Measurements from ENCODE around the gene ACTMAP.

Gene ACTMAP

GRCh38 chr19:40716031-40716481, 34.2 kb downstream of the ACTMAP start:
- DNase-seq (ENCODE audit: low spot score) = peak; percentile 46
- TF ChIP-seq CTCF (IDR thresholded peaks at IDR 0.05; ENCODE audit: extremely low read depth, missing control alignments) = no peak

- no peak for TF ChIP-seq CTCF (IDR thresholded peaks at IDR 0.05; ENCODE audit: extremely low read depth, missing control alignments)
- peak; percentile 95 for DNase-seq (ENCODE audit: low spot score)
Observed at GRCh38 chr19:40714441-40715299, 35.6 kb downstream of the ACTMAP start.

- no peak for TF ChIP-seq CTCF (IDR thresholded peaks at IDR 0.05; ENCODE audit: extremely low read depth, missing control alignments)
- no peak for DNase-seq (ENCODE audit: low spot score)
Observed at GRCh38 chr19:40713939-40714338, 36.3 kb downstream of the ACTMAP start.

GRCh38 chr19:40709817-40710216, 40.5 kb downstream of the ACTMAP start:
- DNase-seq (ENCODE audit: low spot score) = no peak
- TF ChIP-seq CTCF (IDR thresholded peaks at IDR 0.05; ENCODE audit: extremely low read depth, missing control alignments) = no peak

GRCh38 chr19:40707615-40708014, 42.7 kb downstream of the ACTMAP start:
- no peak for DNase-seq (ENCODE audit: low spot score)
- TF ChIP-seq CTCF (IDR thresholded peaks at IDR 0.05; ENCODE audit: extremely low read depth, missing control alignments) = no peak

- no peak for TF ChIP-seq CTCF (IDR thresholded peaks at IDR 0.05; ENCODE audit: extremely low read depth, missing control alignments)
- no peak for DNase-seq (ENCODE audit: low spot score)
Observed at GRCh38 chr19:40705950-40706619, 44.2 kb downstream of the ACTMAP start.

GRCh38 chr19:40705362-40705651, 45.0 kb downstream of the ACTMAP start:
- TF ChIP-seq CTCF (IDR thresholded peaks at IDR 0.05; ENCODE audit: extremely low read depth, missing control alignments) = no peak
- DNase-seq (ENCODE audit: low spot score) = no peak

Measured in GM20000 (cell line).